B cell (primary cell): ENCODE results near the gene GRIPAP1. TPM values are rescaled to one million over a fixed set of nuclear protein-coding genes. Genes with fewer than 3 reads are reported as not detected.

Experiments used
- ATAC-seq: fragments of 200-7000 bp; cut with Tn5 transposase; one replicate; pipeline ENCODE4 v1.10.0; 2021; ENCODE audit warnings: low read depth, mild to moderate bottlenecking, moderate number of reproducible peaks, moderate library complexity
- CTCF ChIA-PET: fragments of 350-600 bp; sonication (Branson Sonifier 250); formaldehyde crosslinking; loops from one replicate; lab custom pipeline; 2021; ENCODE audit warnings: antibody characterized with exemption, inconsistent platforms; lab: Charles Lee
- POLR2A ChIA-PET: fragments of 350-600 bp; sonication (Branson Sonifier 250); formaldehyde crosslinking; loops from one replicate; lab custom pipeline; 2021; ENCODE audit warnings: antibody characterized with exemption; lab: Charles Lee
- DNase-seq: peaks from one replicate; pipeline ENCODE4 v3.0.0; 2013
- H2AFZ ChIP-seq: 2 replicates; pipeline ENCODE4 v1.6.1; 2012; ENCODE audit warnings: mild to moderate bottlenecking, low read depth, low read length; ENCODE audit not compliant: insufficient read depth, poor library complexity, severe bottlenecking
- H3K27ac ChIP-seq, 2 donors: 1 replicate in 1 of 2; 2 replicates in 1 of 2; pipeline ENCODE4 v1.5.1; 2012 to 2013; ENCODE audit warnings: low read length in 2 of 2, mild to moderate bottlenecking in 2 of 2, moderate library complexity in 1 of 2
- H3K27me3 ChIP-seq, 4 experiments: fragments of 200-600 bp in 1 of 4; sonication (generic) in 1 of 4; replicated peaks in 1 of 4; 1 replicate in 2 of 4; 2 replicates in 2 of 4; pipeline versions ENCODE4 v1.6.1 to v1.7.0; 2013 to 2016; ENCODE audit warnings: low read length in 3 of 4, mild to moderate bottlenecking in 2 of 4, mixed read lengths in 1 of 4, moderate library complexity in 1 of 4; ENCODE audit not compliant: insufficient read depth in 4 of 4, control insufficient read depth in 3 of 4; ENCODE audit errors: control extremely low read depth in 1 of 4
- H3K36me3 ChIP-seq, 2 experiments: replicated peaks in 1 of 2; 1 replicate in 1 of 2; 2 replicates in 1 of 2; pipeline versions ENCODE4 v1.6.1 to v1.7.1; 2013; ENCODE audit warnings: low read length in 1 of 2; ENCODE audit not compliant: insufficient read depth in 2 of 2, control insufficient read depth in 1 of 2; ENCODE audit errors: control extremely low read depth in 1 of 2, extremely low read depth in 1 of 2
- H3K4me1 ChIP-seq, 2 donors: fragments of 200-600 bp in 1 of 2; sonication (generic) in 1 of 2; 1 replicate in 1 of 2; 2 replicates in 1 of 2; pipeline versions ENCODE4 v1.5.1 to v1.6.1; 2013 to 2017; ENCODE audit warnings: low read length in 2 of 2; ENCODE audit not compliant: control insufficient read depth in 2 of 2, insufficient read depth in 2 of 2
- H3K4me2 ChIP-seq: replicated peaks from 2 replicates; pipeline ENCODE3; 2012; ENCODE audit warnings: mild to moderate bottlenecking, low read depth, low read length; ENCODE audit not compliant: poor library complexity, severe bottlenecking
- H3K4me3 ChIP-seq, 5 experiments: fragments of 200-600 bp in 1 of 5; sonication (generic) in 1 of 5; 1 replicate in 3 of 5; 2 replicates in 2 of 5; pipeline versions ENCODE4 v1.5.1 to v1.7.0; 2011 to 2016; ENCODE audit warnings: low read length in 4 of 5, mild to moderate bottlenecking in 4 of 5, low read depth in 2 of 5, control low read depth in 1 of 5, moderate library complexity in 1 of 5; ENCODE audit not compliant: insufficient read depth in 1 of 5; ENCODE audit errors: control extremely low read depth in 1 of 5, extremely low read depth in 1 of 5
- H3K79me2 ChIP-seq: fragments of 200-600 bp; sonication (generic); one replicate; pipeline ENCODE4 v1.6.0; 2016; ENCODE audit warnings: low read length; ENCODE audit not compliant: control insufficient read depth, insufficient read depth
- H3K9ac ChIP-seq: fragments of 200-600 bp; sonication (generic); 2 replicates; pipeline ENCODE4 v1.6.1; 2017; ENCODE audit warnings: mild to moderate bottlenecking, low read length, moderate library complexity
- H3K9me3 ChIP-seq, 3 donors: one replicate each; pipeline versions ENCODE4 v1.6.1 to v1.7.1; 2013; ENCODE audit warnings: low read length in 2 of 3; ENCODE audit not compliant: control insufficient read depth in 2 of 3, insufficient read depth in 1 of 3; ENCODE audit errors: control extremely low read depth in 1 of 3
- H4K20me1 ChIP-seq: 2 replicates; pipeline ENCODE4 v1.6.0; 2012; ENCODE audit warnings: mild to moderate bottlenecking, low read length; ENCODE audit not compliant: insufficient read depth, control insufficient read depth, poor library complexity, severe bottlenecking
- H3K27ac Mint-ChIP-seq: one replicate; pipeline ENCODE4 v1.8.0; 2021; ENCODE audit warnings: mixed read lengths
- H3K27me3 Mint-ChIP-seq: one replicate; pipeline ENCODE4 v1.8.0; 2021; ENCODE audit warnings: mixed read lengths
- H3K4me1 Mint-ChIP-seq: one replicate; pipeline ENCODE4 v1.8.0; 2021; ENCODE audit warnings: mixed read lengths
- H3K4me3 Mint-ChIP-seq: one replicate; pipeline ENCODE4 v1.8.0; 2021; ENCODE audit warnings: mixed read lengths
- H3K9me3 Mint-ChIP-seq: one replicate; pipeline ENCODE4 v1.8.0; 2022; ENCODE audit warnings: mixed read lengths; ENCODE audit not compliant: insufficient read depth
- CTCF ChIP-seq: fragments of 200-600 bp; IDR thresholded peaks from one replicate; pipeline ENCODE4 v1.8.0; 2022; ENCODE audit warnings: antibody characterized with exemption, mild to moderate bottlenecking
- EZH2 ChIP-seq: IDR thresholded peaks from 2 replicates; pipeline ENCODE4 v1.6.1; 2012; ENCODE audit warnings: borderline replicate concordance, low read depth, mild to moderate bottlenecking, moderate library complexity, low read length; ENCODE audit not compliant: insufficient read depth, poor library complexity, severe bottlenecking
- WGBS: methylation state at CpG from one replicate; pipeline ENCODE4 v1.1.5; 2013; ENCODE audit warnings: missing lambda C conversion rate; ENCODE audit not compliant: insufficient coverage; 5-methylcytosine and 5-hydroxymethylcytosine counted together
- intact Hi-C: fragments of 100-400 bp; cut with micrococcal nuclease; formaldehyde crosslinking; loops from one replicate; pipeline ENCODE4 v1.10.0; 2022
- polyA plus RNA-seq: library from polyadenylated mRNA; depleted of rRNA; stranded (reverse); fragments of >200 nt; gene quantifications from 2 replicates; pipeline ENCODE4 v1.2.3, GENCODE V29; 2012
- total RNA-seq, 2 donors: library from RNA; stranded (reverse); fragments of 120-200 nt in 1 of 2; gene quantifications; 1 replicate in 1 of 2; 2 replicates in 1 of 2; pipeline versions ENCODE4 v1.2.3 to v1.2.4, GENCODE V29; 2013 to 2022

The GRIPAP1 gene
- total and polyA plus RNA-seq, 2 donors (not counting 1 experiment from before 2014, with no cell fraction given), result 70.7 to 143 TPM

DNA sequence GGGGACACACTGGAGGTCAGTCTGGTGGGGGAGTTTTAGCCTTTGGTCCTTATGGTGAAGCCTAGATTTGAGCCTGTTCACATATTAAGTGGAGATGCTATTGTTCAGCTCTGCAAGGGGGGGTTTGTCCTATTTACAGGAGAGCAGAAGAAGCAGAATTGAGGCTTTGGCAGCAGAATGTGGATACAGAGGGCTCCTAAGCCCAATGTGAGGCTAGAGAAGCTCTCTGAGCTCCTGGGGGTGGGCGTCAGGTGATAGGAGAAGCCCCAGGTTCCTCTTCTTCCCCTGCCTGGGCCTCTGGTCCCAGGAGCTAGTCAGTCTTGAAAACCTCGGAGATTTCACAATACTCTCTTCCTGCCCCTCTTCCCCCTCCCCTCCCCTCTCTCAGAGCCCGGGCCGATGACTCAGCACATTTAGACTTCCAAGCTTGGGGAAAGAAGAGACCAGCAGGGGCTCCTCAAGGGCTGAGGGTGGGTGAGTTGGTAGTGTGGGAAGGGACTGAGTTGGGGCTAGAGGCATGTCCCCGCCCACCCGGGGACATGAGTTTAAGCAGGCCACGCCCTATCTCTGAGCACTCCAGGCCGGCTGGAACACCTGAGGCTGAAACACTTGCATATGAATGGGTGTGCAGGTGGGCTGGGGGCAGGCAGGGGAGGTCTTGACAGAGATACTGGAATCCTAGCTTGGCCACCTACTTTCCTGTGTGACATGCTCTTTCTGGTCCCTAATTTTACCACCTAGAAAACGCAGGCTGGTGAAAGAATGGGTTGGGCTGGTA is 37.7 kb upstream of the GRIPAP1 start:
- intact Hi-C loops, result loop anchor here (5.0 to 10.0 kb wide), 2 partner anchors 237 to 1385 kb away; partner anchors contain the start of genes ELK1, HDAC6 and UXT
- no peaks in the 10 kb centered on the region for H3K27me3 Mint-ChIP-seq
- DNase-seq (peak; percentile 27), ATAC-seq (no peak)
- peaks cover 12 to 25% of the 10 kb centered on the region in 2 donors for H3K4me1 ChIP-seq
- no peaks in the 10 kb centered on the region for H4K20me1 ChIP-seq
- no peak overlapping the region for H2AFZ ChIP-seq
- H3K9ac ChIP-seq, result no peak overlapping the region
- H3K4me2 ChIP-seq, result peak overlapping the region; percentile 15
- no peak overlapping the region for H3K4me3 ChIP-seq
- peaks cover 8% of the 10 kb centered on the region for H3K79me2 ChIP-seq
- no peaks in the 10 kb centered on the region for H3K9me3 ChIP-seq
- peaks cover 0 to 17% of the 10 kb centered on the region in 2 experiments for H3K36me3 ChIP-seq
- TF ChIP-seq CTCF, result no peak
- no peak for TF ChIP-seq EZH2
- no CpG with 5 or more reads among the region's 9 CpGs for WGBS
- peaks cover 28% of the 10 kb centered on the region for H3K4me1 Mint-ChIP-seq
- H3K27ac Mint-ChIP-seq, result peak overlapping the region; percentile 56
- no peak overlapping the region for H3K4me3 Mint-ChIP-seq
- no peaks in the 10 kb centered on the region for H3K27me3 ChIP-seq
- ChIA-PET POLR2A (no interaction called here), CTCF (no interaction called here)
- H3K27ac ChIP-seq, result no peak overlapping the region
- H3K9me3 Mint-ChIP-seq, result no peaks in the 10 kb centered on the region

DNA sequence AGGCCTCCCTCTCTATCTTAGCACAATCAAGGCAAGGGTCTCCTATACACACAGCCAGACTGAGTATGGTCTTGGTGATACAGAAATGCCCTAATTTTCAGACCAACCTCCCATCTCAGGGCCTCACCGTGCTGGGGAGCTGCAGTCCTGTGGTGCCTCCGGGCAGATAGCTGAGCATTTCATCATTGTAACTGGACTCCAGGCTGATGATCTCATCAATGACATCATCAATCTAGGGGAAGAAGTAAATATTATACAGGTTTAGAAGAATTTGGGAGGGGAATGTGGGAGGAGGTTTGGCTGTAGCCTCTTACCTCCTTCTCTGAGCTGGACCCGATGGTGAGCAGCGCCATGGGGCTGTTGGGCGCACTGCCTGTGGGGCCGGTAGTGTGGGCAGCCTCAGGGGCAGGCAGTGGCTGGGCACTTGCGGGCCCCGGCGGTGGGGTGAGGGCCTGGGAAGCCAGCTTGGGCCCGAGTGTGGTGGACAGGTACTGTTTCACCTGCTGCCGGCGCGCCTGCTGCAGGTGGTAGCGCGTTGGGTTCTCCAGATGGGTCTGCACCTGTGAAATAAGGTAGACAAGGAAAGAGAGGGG is 35.9 kb upstream of the GRIPAP1 start:
- Histone ChIP-seq H3K9ac (no peak overlapping the region), H4K20me1 (no peaks in the 10 kb centered on the region), H3K4me1 (peaks cover 12 to 26% of the 10 kb centered on the region in 2 donors), H3K27me3 (no peaks in the 10 kb centered on the region), H3K36me3 (peaks cover 3 to 21% of the 10 kb centered on the region in 2 experiments), H2AFZ (no peak overlapping the region), H3K79me2 (peaks cover 6% of the 10 kb centered on the region), H3K4me2 (no peak overlapping the region), H3K9me3 (no peaks in the 10 kb centered on the region), H3K27ac (no peak overlapping the region), H3K4me3 (no peak overlapping the region)
- intact Hi-C loops, result no loop called here
- TF ChIP-seq EZH2 (no peak), CTCF (no peak)
- ChIA-PET POLR2A (no interaction called here), CTCF (no interaction called here)
- Mint-ChIP-seq H3K4me3 (no peak overlapping the region), H3K27ac (no peak overlapping the region), H3K4me1 (peaks cover 30% of the 10 kb centered on the region), H3K9me3 (no peaks in the 10 kb centered on the region), H3K27me3 (no peaks in the 10 kb centered on the region)
- ATAC-seq, result no peak
- 96% methylated on average over 5 of the region's 15 CpGs for WGBS
- DNase-seq, result no peak
